HAP-1 (cell line): Measurements from ENCODE around the gene ANP32B.
"Not testable (repeated sequence)": the region's sequence is repeated elsewhere in the genome, so short reads cannot be mapped to it uniquely, and the experiment has no call there.

Source experiments
- DNase-seq, 2 experiments: peaks; one replicate each; pipeline ENCODE4 v3.0.0-alpha.2; 2016 to 2020; ENCODE audit warnings: low spot score in 2 of 2
- H3K27me3 ChIP-seq: fragments of 250-450 bp; sonication (Bioruptor Pico); 2 replicates; pipeline ENCODE4 v1.5.1; 2020; ENCODE audit warnings: low read depth, mild to moderate bottlenecking, moderate library complexity
- H3K36me3 ChIP-seq: fragments of 250-450 bp; sonication (Bioruptor Pico); replicated peaks from 2 replicates; pipeline ENCODE4 v1.5.1; 2020; ENCODE audit warnings: mild to moderate bottlenecking
- H3K4me1 ChIP-seq: fragments of 250-450 bp; sonication (Bioruptor Pico); 2 replicates; pipeline ENCODE4 v1.5.1; 2020; ENCODE audit warnings: mild to moderate bottlenecking
- H3K4me3 ChIP-seq: fragments of 250-450 bp; sonication (Bioruptor Pico); 2 replicates; pipeline ENCODE4 v1.5.1; 2020; ENCODE audit warnings: mild to moderate bottlenecking, moderate library complexity
- H3K9me3 ChIP-seq: fragments of 250-450 bp; sonication (Bioruptor Pico); 2 replicates; pipeline ENCODE4 v1.5.1; 2020; ENCODE audit warnings: mild to moderate bottlenecking, moderate library complexity
- in situ Hi-C: fragments of 300-500 bp; cut with MboI; formaldehyde crosslinking; loops from 3 replicates; pipeline ENCODE4 v1.14.3; 2020; ENCODE audit warnings: low sequenced_read_pairs, inconsistent platforms, mixed read lengths

Gene ANP32B

GRCh38 chr9:98011122-98011521 is 28.0 kb downstream of the ANP32B start:
- Histone ChIP-seq H3K4me1 (no peaks in the 10 kb centered on the region), H3K36me3 (peaks cover 100% of the 10 kb centered on the region), H3K9me3 (no peaks in the 10 kb centered on the region), H3K27me3 (no peaks in the 10 kb centered on the region), H3K4me3 (no peak overlapping the region)
- no peak for DNase-seq
- in situ Hi-C loops = no loop called here

GRCh38 chr9:98016137-98016680 is 33.1 kb downstream of the ANP32B start:
- Histone ChIP-seq H3K27me3 (no peaks in the 10 kb centered on the region), H3K4me1 (no peaks in the 10 kb centered on the region), H3K9me3 (no peaks in the 10 kb centered on the region), H3K4me3 (no peak overlapping the region), H3K36me3 (peaks cover 91% of the 10 kb centered on the region)
- in situ Hi-C loops = no loop called here
- DNase-seq = no peak

GRCh38 chr9:98017306-98017705 is 34.2 kb downstream of the ANP32B start:
- no peaks in the 10 kb centered on the region for H3K27me3 ChIP-seq
- in situ Hi-C loops = no loop called here
- no peaks in the 10 kb centered on the region for H3K9me3 ChIP-seq
- DNase-seq = no peak
- H3K4me1 ChIP-seq = no peaks in the 10 kb centered on the region
- peaks cover 80% of the 10 kb centered on the region for H3K36me3 ChIP-seq
- H3K4me3 ChIP-seq = no peak overlapping the region

GRCh38 chr9:98018347-98018746 is 35.2 kb downstream of the ANP32B start:
- Histone ChIP-seq H3K4me3 (no peak overlapping the region), H3K4me1 (no peaks in the 10 kb centered on the region), H3K27me3 (no peaks in the 10 kb centered on the region), H3K36me3 (peaks cover 69% of the 10 kb centered on the region), H3K9me3 (no peaks in the 10 kb centered on the region)
- in situ Hi-C loops = no loop called here
- DNase-seq = no peak

- no peak for DNase-seq
- in situ Hi-C loops = no loop called here
- Histone ChIP-seq H3K27me3 (no peaks in the 10 kb centered on the region), H3K4me3 (no peak overlapping the region), H3K36me3 (peaks cover 62% of the 10 kb centered on the region), H3K4me1 (no peaks in the 10 kb centered on the region), H3K9me3 (no peaks in the 10 kb centered on the region)
Observed at GRCh38 chr9:98019098-98019497, 36.0 kb downstream of the ANP32B start.

GRCh38 chr9:98019869-98020268 is 36.7 kb downstream of the ANP32B start:
- H3K4me1 ChIP-seq, H3K27me3 ChIP-seq, H3K4me3 ChIP-seq, DNase-seq, H3K9me3 ChIP-seq, in situ Hi-C loops: not testable (repeated sequence)
- H3K36me3 ChIP-seq = peaks cover 54% of the 10 kb centered on the region

- in situ Hi-C loops = no loop called here
- no peak overlapping the region for H3K4me3 ChIP-seq
- H3K9me3 ChIP-seq = no peaks in the 10 kb centered on the region
- no peaks in the 10 kb centered on the region for H3K27me3 ChIP-seq
- peaks cover 47% of the 10 kb centered on the region for H3K36me3 ChIP-seq
- H3K4me1 ChIP-seq = no peaks in the 10 kb centered on the region
- DNase-seq = no peak
Observed at GRCh38 chr9:98020476-98021145, 37.5 kb downstream of the ANP32B start.

GRCh38 chr9:98021306-98022040 is 38.3 kb downstream of the ANP32B start:
- in situ Hi-C loops = no loop called here
- H3K9me3 ChIP-seq = no peaks in the 10 kb centered on the region
- no peak for DNase-seq
- H3K4me1 ChIP-seq = no peaks in the 10 kb centered on the region
- peaks cover 38% of the 10 kb centered on the region for H3K36me3 ChIP-seq
- no peak overlapping the region for H3K4me3 ChIP-seq
- H3K27me3 ChIP-seq = no peaks in the 10 kb centered on the region

GRCh38 chr9:98022447-98022846 is 39.3 kb downstream of the ANP32B start:
- Histone ChIP-seq H3K27me3 (no peaks in the 10 kb centered on the region), H3K4me1 (no peaks in the 10 kb centered on the region), H3K4me3 (no peak overlapping the region), H3K36me3 (peaks cover 28% of the 10 kb centered on the region), H3K9me3 (no peaks in the 10 kb centered on the region)
- in situ Hi-C loops = no loop called here
- DNase-seq = no peak

GRCh38 chr9:98024702-98025101 is 41.6 kb downstream of the ANP32B start:
- in situ Hi-C loops = no loop called here
- DNase-seq = no peak

GRCh38 chr9:98031169-98031568 is 48.0 kb downstream of the ANP32B start:
- no peaks in the 10 kb centered on the region for H3K27me3 ChIP-seq
- peaks cover 3% of the 10 kb centered on the region; the same call in 1 of the 2 replicates for H3K4me1 ChIP-seq
- DNase-seq = no peak
- no peak overlapping the region for H3K4me3 ChIP-seq
- H3K36me3 ChIP-seq = no peaks in the 10 kb centered on the region
- H3K9me3 ChIP-seq = no peaks in the 10 kb centered on the region
- in situ Hi-C loops = no loop called here

More at GRCh38 chr9:98024702-98025101, 41.6 kb downstream of the ANP32B start:
- Histone ChIP-seq H3K27me3 (no peaks in the 10 kb centered on the region), H3K36me3 (peaks cover 8% of the 10 kb centered on the region), H3K4me3 (no peak overlapping the region), H3K9me3 (no peaks in the 10 kb centered on the region), H3K4me1 (no peaks in the 10 kb centered on the region)

- in situ Hi-C loops = no loop called here
- Histone ChIP-seq H3K4me3 (no peak overlapping the region), H3K27me3 (no peaks in the 10 kb centered on the region), H3K9me3 (no peaks in the 10 kb centered on the region), H3K36me3 (no peaks in the 10 kb centered on the region), H3K4me1 (peaks cover 3% of the 10 kb centered on the region; the same call in 1 of the 2 replicates)
- no peak for DNase-seq
Observed at GRCh38 chr9:98031935-98032334, 48.8 kb downstream of the ANP32B start.

- DNase-seq = peak; percentile 66 to 93
- Histone ChIP-seq H3K27me3 (no peaks in the 10 kb centered on the region), H3K9me3 (no peaks in the 10 kb centered on the region), H3K4me3 (no peak overlapping the region; the same call in 1 of the 2 replicates), H3K4me1 (peaks cover 3% of the 10 kb centered on the region; the same call in 1 of the 2 replicates), H3K36me3 (no peaks in the 10 kb centered on the region)
- in situ Hi-C loops = loop anchor here (5.0 kb wide), 1 partner anchor 48 kb away; no protein-coding TSS in a partner anchor
Observed at GRCh38 chr9:98034593-98035546, 51.7 kb downstream of the ANP32B start.
